ENCODE data around the gene SEC14L6. TPM values are rescaled to one million over a fixed set of nuclear protein-coding genes. Genes with fewer than 3 reads are reported as not detected.
A peak's percentile ranks its signal among the peaks of the same experiment; 100 is the strongest.
"Not testable (repeated sequence)": the region's sequence is repeated elsewhere in the genome, so short reads cannot be mapped to it uniquely, and the experiment has no call there.

The SEC14L6 gene
- total RNA-seq, 2 experiments from 2014 or later = not detected

DNA sequence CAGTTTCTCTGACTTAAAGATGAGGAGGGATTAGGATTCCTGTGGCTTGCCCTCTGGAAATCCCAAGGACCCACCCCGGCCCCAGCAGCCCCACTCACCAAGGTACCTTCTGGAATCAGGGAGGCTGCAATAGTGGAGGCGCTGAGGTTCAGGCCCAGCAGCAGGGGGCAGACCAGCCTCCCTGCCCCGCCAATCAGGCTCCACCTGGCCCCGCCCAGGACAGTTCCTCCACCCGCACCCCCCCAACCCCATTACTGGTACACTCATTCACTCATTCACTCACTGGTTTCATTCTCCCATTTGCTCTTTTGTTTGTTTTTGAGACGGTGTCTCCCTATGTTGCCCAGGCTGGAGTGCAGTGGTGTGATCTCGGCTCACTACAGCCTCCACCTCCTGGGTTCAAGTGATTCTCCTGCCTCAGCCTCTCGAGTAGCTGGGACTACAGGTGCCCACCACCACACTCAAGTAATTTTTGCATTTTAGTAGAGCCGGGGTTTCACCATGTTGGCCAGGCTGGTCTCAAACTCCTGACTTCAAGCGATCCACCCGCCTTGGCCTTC, 14.2 kb upstream of the SEC14L6 start:
- intact Hi-C loops (cut with micrococcal nuclease; ENCODE audit: unreplicated experiment); H3K9me2 ChIP-seq (ENCODE audit: insufficient read depth, low read length); H4K20me1 ChIP-seq (ENCODE audit: insufficient read depth, low read length); H3K27ac ChIP-seq (ENCODE audit: low read depth, low read length, poor library complexity, severe bottlenecking); H3K4me2 ChIP-seq (ENCODE audit: low read length); H3K4me3 ChIP-seq (ENCODE audit: low read depth, low read length, poor library complexity, severe bottlenecking); H3K4me1 ChIP-seq (ENCODE audit: insufficient read depth, low read length, poor library complexity, severe bottlenecking); CTCF ChIA-PET (ENCODE audit: unreplicated experiment); H3K9me3 ChIP-seq (ENCODE audit: low read length); H3K36me3 ChIP-seq (ENCODE audit: insufficient read depth, low read length); H3K79me2 ChIP-seq (ENCODE audit: insufficient read depth, low read depth, low read length); BruUV-seq (replicated peaks); H2AFZ ChIP-seq (ENCODE audit: low read length): not testable (repeated sequence)
- POLR2A ChIA-PET = interaction anchor here (0.6 kb wide), 1 partner anchor 1868 kb away, joined by 3 read pairs; no protein-coding TSS in a partner anchor
- peak; percentile 14 for DNase-seq (ENCODE audit: low spot score)
- TF ChIP-seq, protein P1, sequence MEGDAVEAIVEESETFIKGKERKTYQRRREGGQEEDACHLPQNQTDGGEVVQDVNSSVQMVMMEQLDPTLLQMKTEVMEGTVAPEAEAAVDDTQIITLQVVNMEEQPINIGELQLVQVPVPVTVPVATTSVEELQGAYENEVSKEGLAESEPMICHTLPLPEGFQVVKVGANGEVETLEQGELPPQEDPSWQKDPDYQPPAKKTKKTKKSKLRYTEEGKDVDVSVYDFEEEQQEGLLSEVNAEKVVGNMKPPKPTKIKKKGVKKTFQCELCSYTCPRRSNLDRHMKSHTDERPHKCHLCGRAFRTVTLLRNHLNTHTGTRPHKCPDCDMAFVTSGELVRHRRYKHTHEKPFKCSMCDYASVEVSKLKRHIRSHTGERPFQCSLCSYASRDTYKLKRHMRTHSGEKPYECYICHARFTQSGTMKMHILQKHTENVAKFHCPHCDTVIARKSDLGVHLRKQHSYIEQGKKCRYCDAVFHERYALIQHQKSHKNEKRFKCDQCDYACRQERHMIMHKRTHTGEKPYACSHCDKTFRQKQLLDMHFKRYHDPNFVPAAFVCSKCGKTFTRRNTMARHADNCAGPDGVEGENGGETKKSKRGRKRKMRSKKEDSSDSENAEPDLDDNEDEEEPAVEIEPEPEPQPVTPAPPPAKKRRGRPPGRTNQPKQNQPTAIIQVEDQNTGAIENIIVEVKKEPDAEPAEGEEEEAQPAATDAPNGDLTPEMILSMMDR (conservative IDR thresholded peaks at IDR 0.05; ENCODE audit: low read length) = peak; percentile 49; the same call in 1 of the 2 replicates

DNA sequence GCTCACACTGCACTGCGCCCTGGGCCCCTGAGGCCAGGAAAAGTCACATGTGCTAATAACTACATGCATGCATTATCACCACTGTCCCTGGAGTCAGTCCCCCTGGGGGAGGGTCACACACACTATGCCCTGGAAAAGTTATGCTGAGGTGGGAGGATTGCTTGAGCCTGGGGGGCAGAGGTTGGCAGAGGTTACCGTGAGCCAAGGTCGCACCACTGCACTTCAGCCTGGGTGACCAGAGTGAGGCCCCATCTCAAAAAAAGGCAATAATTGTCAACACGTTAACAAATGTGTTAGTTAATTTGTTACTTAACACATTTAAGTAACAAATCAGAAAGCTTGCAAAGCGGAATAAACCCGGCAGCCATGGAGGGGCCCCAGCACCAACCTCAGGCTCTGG, 13.3 kb upstream of the SEC14L6 start:
- Histone ChIP-seq H3K27ac (ENCODE audit: low read depth, low read length, poor library complexity, severe bottlenecking) (no peak overlapping the region), H3K36me3 (ENCODE audit: insufficient read depth, low read length) (no peaks in the 10 kb centered on the region), H3K9me2 (ENCODE audit: insufficient read depth, low read length) (no peaks in the 10 kb centered on the region), H3K4me3 (ENCODE audit: low read depth, low read length, poor library complexity, severe bottlenecking) (no peak overlapping the region), H3K4me1 (ENCODE audit: insufficient read depth, low read length, poor library complexity, severe bottlenecking) (no peaks in the 10 kb centered on the region), H3K79me2 (ENCODE audit: insufficient read depth, low read depth, low read length) (no peaks in the 10 kb centered on the region), H4K20me1 (ENCODE audit: insufficient read depth, low read length) (no peaks in the 10 kb centered on the region), H2AFZ (ENCODE audit: low read length) (no peak overlapping the region), H3K4me2 (ENCODE audit: low read length) (no peak overlapping the region), H3K9me3 (ENCODE audit: low read length) (no peaks in the 10 kb centered on the region)
- CTCF ChIA-PET (ENCODE audit: unreplicated experiment) = no interaction called here
- POLR2A ChIA-PET = no interaction called here
- DNase-seq (ENCODE audit: low spot score) = no peak
- no peak for TF ChIP-seq EZH2phosphoT487 (IDR thresholded peaks at IDR 0.05; ENCODE audit: borderline replicate concordance, low read depth, low read length)
- TF ChIP-seq, protein P1 (conservative IDR thresholded peaks at IDR 0.05; ENCODE audit: low read length) = no peak
- intact Hi-C loops (cut with micrococcal nuclease; ENCODE audit: unreplicated experiment) = no loop called here
- BruUV-seq (replicated peaks) = no TSS peak

DNA sequence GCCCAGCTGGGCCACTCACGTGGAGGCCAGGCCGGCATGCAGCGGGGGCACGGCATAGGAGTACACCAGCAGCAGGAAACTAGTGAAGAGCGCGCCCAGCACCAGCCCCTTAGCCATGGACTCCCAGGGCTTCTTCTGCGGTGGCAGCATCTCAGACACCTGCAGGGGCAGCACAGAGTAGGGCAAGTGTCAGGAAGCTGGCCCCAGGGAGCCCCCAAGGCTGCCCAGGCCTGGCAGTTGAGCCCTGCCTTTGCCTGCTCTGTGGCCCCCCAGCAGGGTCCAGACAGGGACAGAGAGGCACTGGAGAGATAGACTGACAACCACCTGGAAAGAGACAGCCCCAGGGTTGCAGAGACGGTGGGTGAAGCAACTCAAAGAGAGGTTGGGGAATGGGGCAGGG, 10.7 kb upstream of the SEC14L6 start:
- Histone ChIP-seq H2AFZ (ENCODE audit: low read length) (no peak overlapping the region), H3K27ac (ENCODE audit: low read depth, low read length, poor library complexity, severe bottlenecking) (no peak overlapping the region), H3K4me1 (ENCODE audit: insufficient read depth, low read length, poor library complexity, severe bottlenecking) (no peaks in the 10 kb centered on the region), H3K79me2 (ENCODE audit: insufficient read depth, low read depth, low read length) (no peaks in the 10 kb centered on the region), H3K36me3 (ENCODE audit: insufficient read depth, low read length) (no peaks in the 10 kb centered on the region), H3K4me3 (ENCODE audit: low read depth, low read length, poor library complexity, severe bottlenecking) (no peak overlapping the region), H4K20me1 (ENCODE audit: insufficient read depth, low read length) (no peaks in the 10 kb centered on the region), H3K9me2 (ENCODE audit: insufficient read depth, low read length) (no peaks in the 10 kb centered on the region), H3K4me2 (ENCODE audit: low read length) (no peak overlapping the region), H3K9me3 (ENCODE audit: low read length) (no peaks in the 10 kb centered on the region)
- ChIA-PET CTCF (ENCODE audit: unreplicated experiment) (no interaction called here), POLR2A (no interaction called here)
- intact Hi-C loops (cut with micrococcal nuclease; ENCODE audit: unreplicated experiment) = no loop called here
- BruUV-seq (replicated peaks) = no TSS peak
- TF ChIP-seq, protein P1 (conservative IDR thresholded peaks at IDR 0.05; ENCODE audit: low read length) = no peak
- no peak for TF ChIP-seq EZH2phosphoT487 (IDR thresholded peaks at IDR 0.05; ENCODE audit: borderline replicate concordance, low read depth, low read length)
- no peak for DNase-seq (ENCODE audit: low spot score)
